Muscle of back (tissue), 13 donors: ENCODE data around the gene ASF1A. TPM values are rescaled to one million over a fixed set of nuclear protein-coding genes. Genes with fewer than 3 reads are reported as not detected.
"Not testable (repeated sequence)": the region's sequence is repeated elsewhere in the genome, so short reads cannot be mapped to it uniquely, and the experiment has no call there.

Experiments used
- DNase-seq, 3 donors: peaks; one replicate each; pipeline versions ENCODE4 v3.0.0 to v3.0.0-alpha.2; 2013
- long read RNA-seq, 9 donors: transcript quantifications; one replicate each; lab custom pipeline, GENCODE V29; 2026
- polyA plus RNA-seq, 10 donors: library from polyadenylated mRNA; unstranded; fragments of 120-200 nt; gene quantifications; one replicate each; pipeline ENCODE4 v1.2.1, GENCODE V29; 2013; ENCODE audit not compliant: insufficient read length in 10 of 10

The ASF1A gene
- polyA plus RNA-seq: 10 to 100 TPM; 17.0 to 22.3 (median 19.6) TPM
- long read RNA-seq, donor 1, transcript ASF1A-201 (4 exons, 2,362 nt): major isoform, 11 of 11 reads
- long read RNA-seq, donor 1, partial matches to known transcripts: 0 of 11 reads
- long read RNA-seq, donor 1, other reads (novel, unspliced or antisense): 0 of 11 reads
- long read RNA-seq, donor 2, transcript ASF1A-201 (4 exons, 2,362 nt): major isoform, 6 of 6 reads
- long read RNA-seq, donor 2, partial matches to known transcripts: 0 of 6 reads
- long read RNA-seq, donor 2, other reads (novel, unspliced or antisense): 0 of 6 reads
- long read RNA-seq, donor 3: 0 reads
- long read RNA-seq, donor 4, transcript ASF1A-201 (4 exons, 2,362 nt): major isoform, 5 of 5 reads
- long read RNA-seq, donor 4, partial matches to known transcripts: 0 of 5 reads
- long read RNA-seq, donor 4, other reads (novel, unspliced or antisense): 0 of 5 reads
- long read RNA-seq, donor 5, transcript ASF1A-201 (4 exons, 2,362 nt): major isoform, 19 of 19 reads
- long read RNA-seq, donor 5, partial matches to known transcripts: 0 of 19 reads
- long read RNA-seq, donor 5, other reads (novel, unspliced or antisense): 0 of 19 reads
- long read RNA-seq, donor 6, transcript ASF1A-201 (4 exons, 2,362 nt): major isoform, 11 of 11 reads
- long read RNA-seq, donor 6, partial matches to known transcripts: 0 of 11 reads
- long read RNA-seq, donor 6, other reads (novel, unspliced or antisense): 0 of 11 reads
- long read RNA-seq, donor 7, partial matches to known transcripts: 0 of 4 reads
- long read RNA-seq, donor 7, other reads (novel, unspliced or antisense): 0 of 4 reads
- long read RNA-seq, donor 8, transcript ASF1A-201 (4 exons, 2,362 nt): major isoform, 9 of 9 reads
- long read RNA-seq, donor 8, partial matches to known transcripts: 0 of 9 reads
- long read RNA-seq, donor 8, other reads (novel, unspliced or antisense): 0 of 9 reads
- long read RNA-seq, donor 9: 0 reads

GRCh38 chr6:118893807-118894424 lies at the start of gene ASF1A:
Gene ASF1A (plus strand): TSS chr6:118894152. CDS start chr6:118894414, 262 bp downstream.
- DNase-seq: peak; percentile 97 to 99 (median 99)

GRCh38 chr6:118844915-118845314 lies 49.0 kb upstream of the ASF1A start:
- DNase-seq: no peak

GRCh38 chr6:118853408-118853807 lies 40.5 kb upstream of the ASF1A start:
- no peak for DNase-seq

GRCh38 chr6:118856301-118856700 lies 37.7 kb upstream of the ASF1A start:
- no peak for DNase-seq

GRCh38 chr6:118859517-118860064 lies 34.4 kb upstream of the ASF1A start:
- no peak for DNase-seq

GRCh38 chr6:118860363-118860762 lies 33.6 kb upstream of the ASF1A start:
- no peak for DNase-seq

GRCh38 chr6:118860880-118861279 lies 33.1 kb upstream of the ASF1A start:
- DNase-seq: no peak

- DNase-seq: no peak
Observed at GRCh38 chr6:118862443-118862842, 31.5 kb upstream of the ASF1A start.

GRCh38 chr6:118864341-118865099 lies 29.4 kb upstream of the ASF1A start:
- DNase-seq: no peak

GRCh38 chr6:118865100-118865391 lies 28.9 kb upstream of the ASF1A start:
- no peak for DNase-seq

GRCh38 chr6:118867181-118867580 lies 26.8 kb upstream of the ASF1A start:
- DNase-seq: no peak

GRCh38 chr6:118868901-118869300 lies 25.1 kb upstream of the ASF1A start:
- DNase-seq: not testable (repeated sequence)

GRCh38 chr6:118869350-118869749 lies 24.6 kb upstream of the ASF1A start:
- no peak for DNase-seq

- DNase-seq: no peak
Observed at GRCh38 chr6:118869894-118870589, 23.9 kb upstream of the ASF1A start.

- no peak for DNase-seq
Observed at GRCh38 chr6:118871331-118871730, 22.6 kb upstream of the ASF1A start.

- no peak for DNase-seq
Observed at GRCh38 chr6:118872318-118872717, 21.6 kb upstream of the ASF1A start.

GRCh38 chr6:118872726-118873125 lies 21.2 kb upstream of the ASF1A start:
- no peak for DNase-seq

- DNase-seq: no peak
Observed at GRCh38 chr6:118873239-118873638, 20.7 kb upstream of the ASF1A start.

- no peak for DNase-seq
Observed at GRCh38 chr6:118875672-118876071, 18.3 kb upstream of the ASF1A start.

GRCh38 chr6:118876198-118876597 lies 17.8 kb upstream of the ASF1A start:
- DNase-seq: no peak

GRCh38 chr6:118876814-118877213 lies 17.1 kb upstream of the ASF1A start:
- DNase-seq: no peak
